GM23338 (cell line): ENCODE measurements around the gene NLRP1. TPM values are rescaled to one million over a fixed set of nuclear protein-coding genes. Genes with fewer than 3 reads are reported as not detected.

Source experiments
- ATAC-seq: fragments of 200-7000 bp; cut with Tn5 transposase; 3 replicates; pipeline ENCODE4 v1.9.1; 2020
- DNase-seq: peaks from one replicate; pipeline ENCODE4 v3.0.0-alpha.2; 2015; ENCODE audit warnings: low spot score
- H2AFZ ChIP-seq: fragments of 200-600 bp; sonication (generic); 2 replicates; pipeline ENCODE4 v1.8.0; 2016; ENCODE audit warnings: antibody characterized with exemption, mild to moderate bottlenecking, moderate library complexity
- H3F3A ChIP-seq: fragments of 200-600 bp; sonication (generic); replicated peaks from 2 replicates; pipeline ENCODE4 v1.8.0; 2017; ENCODE audit warnings: antibody characterized with exemption, mixed run types, low read depth
- H3K27ac ChIP-seq: fragments of 200-600 bp; sonication (generic); 2 replicates; pipeline ENCODE4 v1.6.1; 2016; ENCODE audit warnings: low read depth
- H3K27me3 ChIP-seq: fragments of 200-600 bp; sonication (generic); 2 replicates; pipeline ENCODE4 v1.8.0; 2016; ENCODE audit warnings: mild to moderate bottlenecking, mixed run types, moderate library complexity; ENCODE audit not compliant: insufficient read depth
- H3K36me3 ChIP-seq: fragments of 200-600 bp; sonication (generic); 2 replicates; pipeline ENCODE4 v1.8.0; 2016; ENCODE audit warnings: mild to moderate bottlenecking; ENCODE audit not compliant: insufficient read depth
- H3K4me1 ChIP-seq: fragments of 200-600 bp; sonication (generic); 2 replicates; pipeline ENCODE4 v1.8.0; 2016; ENCODE audit warnings: mild to moderate bottlenecking, moderate library complexity; ENCODE audit not compliant: insufficient read depth
- H3K4me2 ChIP-seq: fragments of 200-600 bp; sonication (generic); 2 replicates; pipeline ENCODE4 v1.7.1; 2017; ENCODE audit warnings: mixed run types
- H3K4me3 ChIP-seq: fragments of 200-600 bp; sonication (generic); 2 replicates; pipeline ENCODE4 v1.6.1; 2016; ENCODE audit warnings: mixed run types
- H3K79me2 ChIP-seq: fragments of 200-600 bp; sonication (generic); replicated peaks from 2 replicates; pipeline ENCODE4 v1.8.0; 2017; ENCODE audit warnings: mild to moderate bottlenecking; ENCODE audit not compliant: insufficient read depth
- H3K9me2 ChIP-seq: fragments of 200-600 bp; sonication (generic); 2 replicates; pipeline ENCODE4 v1.8.0; 2017; ENCODE audit not compliant: insufficient read depth
- H4K20me1 ChIP-seq: fragments of 200-600 bp; sonication (generic); replicated peaks from 2 replicates; pipeline ENCODE4 v1.8.0; 2017; ENCODE audit warnings: mild to moderate bottlenecking; ENCODE audit not compliant: insufficient read depth
- H3K27ac Mint-ChIP-seq: 2 replicates; pipeline ENCODE4 v1.8.0; 2020; ENCODE audit warnings: inconsistent platforms, mild to moderate bottlenecking, moderate library complexity, mixed read lengths
- H3K27me3 Mint-ChIP-seq: 3 replicates; pipeline ENCODE4 v1.8.0; 2022; ENCODE audit warnings: low read depth, mild to moderate bottlenecking, moderate library complexity, mixed read lengths, inconsistent platforms; ENCODE audit not compliant: insufficient read depth, poor library complexity
- H3K36me3 Mint-ChIP-seq: 3 replicates; pipeline ENCODE4 v1.8.0; 2021; ENCODE audit warnings: low read depth, mild to moderate bottlenecking, inconsistent platforms, moderate library complexity, mixed read lengths
- H3K4me1 Mint-ChIP-seq: 3 replicates; pipeline ENCODE4 v1.8.0; 2020; ENCODE audit warnings: mild to moderate bottlenecking, inconsistent platforms, mixed read lengths
- H3K4me3 Mint-ChIP-seq: 3 replicates; pipeline ENCODE4 v1.8.0; 2021; ENCODE audit warnings: moderate library complexity, mild to moderate bottlenecking, inconsistent platforms, mixed read lengths
- H3K9me3 Mint-ChIP-seq: 3 replicates; pipeline ENCODE4 v1.8.0; 2020; ENCODE audit warnings: moderate library complexity, mild to moderate bottlenecking, inconsistent platforms, mixed read lengths
- CREB1 ChIP-seq: fragments of 250-450 bp; sonication (Bioruptor Pico); IDR thresholded peaks from 2 replicates; pipeline ENCODE4 v1.5.0; 2020; ENCODE audit warnings: low read depth, mild to moderate bottlenecking, moderate library complexity
- EZH2 ChIP-seq: fragments of 200-600 bp; sonication (generic); IDR thresholded peaks from one replicate; pipeline ENCODE4 v1.8.0; 2017; ENCODE audit warnings: antibody characterized with exemption, mild to moderate bottlenecking, low read depth; ENCODE audit not compliant: unreplicated experiment
- EZH2phosphoT487 ChIP-seq: fragments of 200-600 bp; sonication (generic); IDR thresholded peaks from one replicate; pipeline ENCODE4 v1.8.1; 2018; ENCODE audit warnings: antibody characterized with exemption; ENCODE audit not compliant: unreplicated experiment
- NANOG ChIP-seq: IDR thresholded peaks from 2 replicates; pipeline ENCODE4 v1.6.1; 2016; ENCODE audit warnings: antibody characterized with exemption, borderline replicate concordance
- POLR2AphosphoS5 ChIP-seq: IDR thresholded peaks from 2 replicates; pipeline ENCODE4 v1.6.1; 2016; ENCODE audit warnings: antibody characterized with exemption, low read depth
- REST ChIP-seq: IDR thresholded peaks from one replicate; pipeline ENCODE4 v1.6.1; 2018; ENCODE audit warnings: antibody characterized with exemption; ENCODE audit not compliant: unreplicated experiment
- ZNF114 ChIP-seq: fragments of 250-450 bp; sonication (Bioruptor Pico); IDR thresholded peaks from 2 replicates; pipeline ENCODE4 v1.5.0; 2020; ENCODE audit warnings: mild to moderate bottlenecking, moderate library complexity
- ZNF462 ChIP-seq: fragments of 250-450 bp; sonication (Bioruptor Pico); IDR thresholded peaks from 2 replicates; pipeline ENCODE4 v1.5.0; 2020; ENCODE audit warnings: mild to moderate bottlenecking, moderate library complexity
- polyA plus RNA-seq: library from polyadenylated mRNA; unstranded; fragments of >200 nt; fragmentation: Nextera tagmentation; extraction: Ambion mirVana; gene quantifications from 2 replicates; pipeline ENCODE4 v1.2.1, GENCODE V29; 2016
- total RNA-seq: library from RNA; depleted of rRNA; stranded (reverse); fragments of >200 nt; shearing (Covaris generic); gene quantifications from 2 replicates; pipeline ENCODE4 v1.2.3, GENCODE V29; 2014

NLRP1 gene
- total and polyA plus RNA-seq, 2 experiments from 2014 or later = 7.6 to 16.2 TPM

GRCh38 chr17:5621729-5622128, 37.4 kb upstream of the NLRP1 start (continued):
- TF ChIP-seq ZNF462 (CRISPR knock-in tag) = no peak
- TF ChIP-seq CREB1 (CRISPR knock-in tag) = no peak
- no peak for TF ChIP-seq ZNF114

GRCh38 chr17:5621026-5621425, 36.7 kb upstream of the NLRP1 start:
- H3K4me2 ChIP-seq = no peak overlapping the region
- Mint-ChIP-seq H3K4me3 (no peak overlapping the region), H3K9me3 (no peaks in the 10 kb centered on the region), H3K4me1 (no peaks in the 10 kb centered on the region), H3K27me3 (peaks cover 3% of the 10 kb centered on the region), H3K27ac (no peak overlapping the region), H3K36me3 (no peaks in the 10 kb centered on the region)
- no peaks in the 10 kb centered on the region for H4K20me1 ChIP-seq
- ATAC-seq (no peak), DNase-seq (no peak)
- H3K79me2 ChIP-seq = no peaks in the 10 kb centered on the region
- no peak overlapping the region for H3K27ac ChIP-seq
- H3K4me1 ChIP-seq = no peaks in the 10 kb centered on the region
- H3K4me3 ChIP-seq = no peak overlapping the region
- no peaks in the 10 kb centered on the region for H3F3A ChIP-seq
- TF ChIP-seq NANOG (no peak), EZH2 (no peak), REST (no peak), ZNF114 (no peak), POLR2AphosphoS5 (no peak), EZH2phosphoT487 (no peak)
- no peak overlapping the region for H2AFZ ChIP-seq
- H3K27me3 ChIP-seq = no peaks in the 10 kb centered on the region
- no peaks in the 10 kb centered on the region for H3K9me2 ChIP-seq
- H3K36me3 ChIP-seq = no peaks in the 10 kb centered on the region
